Neural cell (in vitro differentiated cells): Measurements from ENCODE around the gene GRHL3. TPM values are rescaled to one million over a fixed set of nuclear protein-coding genes. Genes with fewer than 3 reads are reported as not detected.

Experiments used
- H2AFZ ChIP-seq: fragments of 200-600, 300-800 bp; sonication (generic), shearing (Covaris generic); 2 replicates; pipeline ENCODE4 v1.6.0; 2014; ENCODE audit warnings: low read depth, mild to moderate bottlenecking, antibody characterized with exemption, low read length, moderate library complexity
- H3F3A ChIP-seq: fragments of 200-600 bp; shearing (Covaris generic); 2 replicates; pipeline ENCODE4 v1.6.1; 2016; ENCODE audit warnings: mild to moderate bottlenecking, moderate library complexity, mixed read lengths, antibody characterized with exemption, low read length; ENCODE audit not compliant: insufficient read depth, poor library complexity, severe bottlenecking
- H3K27ac ChIP-seq: fragments of 200-600, 300-800 bp; sonication (generic), shearing (Covaris generic); 2 replicates; pipeline ENCODE4 v1.5.1; 2014; ENCODE audit warnings: mild to moderate bottlenecking, low read length, moderate library complexity
- H3K27me3 ChIP-seq: fragments of 300-800, 200-600 bp; sonication (generic), shearing (Covaris generic); 2 replicates; pipeline ENCODE4 v1.6.0; 2014; ENCODE audit warnings: mild to moderate bottlenecking, low read depth, low read length, moderate library complexity; ENCODE audit not compliant: insufficient read depth
- H3K36me3 ChIP-seq: fragments of 300-800, 200-600 bp; sonication (generic), shearing (Covaris generic); 2 replicates; pipeline ENCODE4 v1.5.1; 2014; ENCODE audit warnings: mild to moderate bottlenecking, antibody characterized with exemption, low read length, moderate library complexity; ENCODE audit not compliant: insufficient read depth
- H3K4me2 ChIP-seq: fragments of 300-800, 200-600 bp; sonication (generic), shearing (Covaris generic); 2 replicates; pipeline ENCODE4 v1.6.0; 2014; ENCODE audit warnings: mild to moderate bottlenecking, low read length
- H3K4me3 ChIP-seq: fragments of 300-800, 200-600 bp; sonication (generic), shearing (Covaris generic); 2 replicates; pipeline ENCODE4 v1.5.1; 2014; ENCODE audit warnings: mild to moderate bottlenecking, low read length, moderate library complexity
- H3K79me2 ChIP-seq: fragments of 200-600 bp; shearing (Covaris generic); replicated peaks from 2 replicates; pipeline ENCODE4 v1.6.0; 2014; ENCODE audit warnings: mild to moderate bottlenecking, low read length, moderate library complexity; ENCODE audit not compliant: insufficient read depth
- H3K9ac ChIP-seq: fragments of 300-800, 200-600 bp; sonication (generic), shearing (Covaris generic); 2 replicates; pipeline ENCODE4 v1.6.1; 2016; ENCODE audit warnings: mild to moderate bottlenecking, low read length, mixed read lengths
- H3K9me2 ChIP-seq: fragments of 200-600 bp; shearing (Covaris generic); 2 replicates; pipeline ENCODE4 v1.6.1; 2016; ENCODE audit warnings: mild to moderate bottlenecking, low read length, mixed read lengths; ENCODE audit not compliant: insufficient read depth
- H3K9me3 ChIP-seq: fragments of 200-600, 300-800 bp; sonication (generic), shearing (Covaris generic); 2 replicates; pipeline ENCODE4 v1.6.1; 2016; ENCODE audit warnings: mild to moderate bottlenecking, mixed run types, low read length, moderate library complexity, mixed read lengths
- H4K20me1 ChIP-seq: fragments of 200-600 bp; shearing (Covaris generic); 2 replicates; pipeline ENCODE4 v1.6.1; 2016; ENCODE audit warnings: mild to moderate bottlenecking, mixed run types; ENCODE audit not compliant: insufficient read depth
- CTCF ChIP-seq: fragments of 450-650 bp; IDR thresholded peaks from 2 replicates; pipeline ENCODE4 v1.5.1; 2014; ENCODE audit warnings: antibody characterized with exemption, mild to moderate bottlenecking, moderate library complexity; ENCODE audit not compliant: poor library complexity, severe bottlenecking
- EP300 ChIP-seq: fragments of 450-650 bp; conservative IDR thresholded peaks from 2 replicates; pipeline ENCODE4 v1.6.1; 2014; ENCODE audit warnings: antibody characterized with exemption, mild to moderate bottlenecking, moderate library complexity; ENCODE audit not compliant: poor library complexity, severe bottlenecking
- EZH2 ChIP-seq: fragments of 200-600, 300-800 bp; shearing (Covaris generic), sonication (generic); IDR thresholded peaks from 2 replicates; pipeline ENCODE4 v1.6.1; 2014; ENCODE audit warnings: antibody characterized with exemption, low read length, borderline replicate concordance, mild to moderate bottlenecking; ENCODE audit not compliant: insufficient read depth, poor library complexity, severe bottlenecking
- MXI1 ChIP-seq: fragments of 450-650 bp; conservative IDR thresholded peaks from 2 replicates; pipeline ENCODE4 v1.6.1; 2014; ENCODE audit warnings: antibody characterized with exemption, mild to moderate bottlenecking; ENCODE audit not compliant: poor library complexity, severe bottlenecking
- POLR2AphosphoS5 ChIP-seq: IDR thresholded peaks from 2 replicates; pipeline ENCODE4 v1.6.1; 2012
- RAD21 ChIP-seq: fragments of 450-650 bp; conservative IDR thresholded peaks from 2 replicates; pipeline ENCODE4 v1.6.1; 2014; ENCODE audit warnings: antibody characterized with exemption, mild to moderate bottlenecking, moderate library complexity
- REST ChIP-seq: IDR thresholded peaks from 2 replicates; pipeline ENCODE4 v1.6.1; 2012; ENCODE audit warnings: borderline replicate concordance
- SMC3 ChIP-seq: fragments of 450-650 bp; conservative IDR thresholded peaks from 2 replicates; pipeline ENCODE4 v1.6.1; 2014; ENCODE audit warnings: antibody characterized with exemption, mild to moderate bottlenecking, moderate library complexity; ENCODE audit not compliant: poor library complexity
- TAF1 ChIP-seq: IDR thresholded peaks from 2 replicates; pipeline ENCODE4 v1.6.1; 2012; ENCODE audit warnings: low read depth
- polyA plus RNA-seq: library from polyadenylated mRNA; depleted of rRNA; stranded (reverse); fragments of >200 nt; gene quantifications from 2 replicates; pipeline ENCODE4 v1.2.3, GENCODE V29; 2014

The GRHL3 gene
- polyA plus RNA-seq, 1 donor from 2014 or later = not detected

- Histone ChIP-seq H3K79me2 (no peaks in the 10 kb centered on the region), H3K27me3 (peaks cover 59% of the 10 kb centered on the region), H3K9ac (no peak overlapping the region), H3K9me3 (no peaks in the 10 kb centered on the region), H3F3A (no peaks in the 10 kb centered on the region), H2AFZ (no peak overlapping the region), H3K4me3 (no peak overlapping the region), H3K36me3 (no peaks in the 10 kb centered on the region), H4K20me1 (no peaks in the 10 kb centered on the region), H3K9me2 (no peaks in the 10 kb centered on the region), H3K4me2 (no peak overlapping the region), H3K27ac (no peak overlapping the region)
- TF ChIP-seq TAF1 (no peak), POLR2AphosphoS5 (no peak), SMC3 (no peak), MXI1 (no peak)
Observed at GRCh38 chr1:24318615-24319311, 394 bp upstream of the GRHL3 start.

- H3K4me3 ChIP-seq = no peak overlapping the region
Observed at GRCh38 chr1:24319962-24320361, 805 bp downstream of the GRHL3 start.

More at GRCh38 chr1:24319962-24320361, 805 bp downstream of the GRHL3 start:
- TF ChIP-seq SMC3 (no peak), EP300 (no peak), CTCF (no peak), RAD21 (no peak), TAF1 (no peak), REST (no peak), MXI1 (no peak), POLR2AphosphoS5 (no peak), EZH2 (no peak)
- peaks cover 64% of the 10 kb centered on the region for H3K27me3 ChIP-seq
- no peak overlapping the region for H3K27ac ChIP-seq
- no peaks in the 10 kb centered on the region for H3K9me2 ChIP-seq
- no peak overlapping the region for H3K4me2 ChIP-seq
- H3K9ac ChIP-seq = no peak overlapping the region
- H2AFZ ChIP-seq = no peak overlapping the region
- no peaks in the 10 kb centered on the region for H4K20me1 ChIP-seq
- no peaks in the 10 kb centered on the region for H3F3A ChIP-seq
- H3K9me3 ChIP-seq = no peaks in the 10 kb centered on the region
- no peaks in the 10 kb centered on the region for H3K79me2 ChIP-seq
- H3K36me3 ChIP-seq = no peaks in the 10 kb centered on the region
